ENCODE measurements around the gene AOPEP.

AOPEP gene

DNA sequence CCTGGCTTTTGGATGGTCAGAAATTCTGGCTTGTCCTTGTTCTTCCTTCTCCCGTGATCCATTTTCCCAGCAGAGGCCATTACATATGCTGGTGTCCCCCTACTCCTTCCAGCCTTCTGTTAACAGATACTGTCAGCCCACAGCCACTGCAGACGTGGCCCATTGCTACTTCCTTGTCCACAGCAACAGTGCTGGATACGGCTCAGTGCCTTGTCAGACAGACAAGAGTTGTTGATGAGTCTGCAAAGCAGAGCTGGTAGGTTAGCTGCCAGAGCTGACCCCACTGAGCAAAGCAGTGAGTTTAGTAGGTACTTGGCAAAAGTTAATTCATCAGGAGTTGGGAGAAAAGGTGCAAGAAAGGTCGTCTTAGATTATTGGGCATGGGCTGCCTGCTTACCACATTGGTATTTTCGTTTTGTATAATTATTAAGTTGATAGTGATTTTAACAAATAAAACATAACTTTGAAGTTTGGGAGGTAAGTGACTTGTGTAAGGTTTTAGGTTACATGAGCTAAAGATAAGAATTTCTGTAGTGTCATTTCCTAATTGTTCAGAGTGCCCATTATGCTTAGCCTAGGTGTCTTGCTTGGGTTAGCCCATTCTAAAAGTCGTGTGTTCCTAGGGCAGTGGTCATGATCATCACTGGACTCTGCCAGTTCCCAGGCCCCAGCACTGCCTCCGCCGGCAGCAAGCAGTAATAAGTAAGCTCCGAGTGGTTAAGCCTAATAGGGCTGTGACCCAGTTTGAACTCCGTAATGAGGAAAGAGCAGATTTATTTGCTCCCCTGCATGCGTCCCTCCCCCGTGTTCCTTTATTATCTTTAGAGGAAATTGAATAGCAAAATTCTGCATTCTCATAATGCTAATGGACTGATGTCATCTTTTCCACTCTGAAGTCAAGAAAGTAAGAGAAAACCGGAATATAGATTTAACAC is 299.0 kb downstream of the AOPEP start:
- DNase-seq: no peak

DNA sequence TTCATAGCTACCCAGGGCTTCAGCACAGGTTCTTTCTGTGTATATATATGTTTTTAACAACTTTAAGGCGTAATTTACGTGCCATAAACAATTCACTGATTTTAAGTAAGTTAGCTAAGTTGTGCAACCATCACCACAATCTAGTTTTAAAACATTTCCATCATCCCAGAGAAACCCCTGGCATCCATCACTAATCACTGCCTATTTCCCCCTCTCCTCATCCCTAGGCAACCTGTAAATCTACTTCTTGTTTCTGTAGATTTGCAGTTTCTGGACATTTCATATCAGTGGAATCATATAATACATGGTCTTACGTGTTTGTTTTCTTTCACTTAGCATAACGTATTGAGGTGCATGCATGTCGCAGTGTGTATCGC is 299.6 kb downstream of the AOPEP start:
- DNase-seq: no peak

DNA sequence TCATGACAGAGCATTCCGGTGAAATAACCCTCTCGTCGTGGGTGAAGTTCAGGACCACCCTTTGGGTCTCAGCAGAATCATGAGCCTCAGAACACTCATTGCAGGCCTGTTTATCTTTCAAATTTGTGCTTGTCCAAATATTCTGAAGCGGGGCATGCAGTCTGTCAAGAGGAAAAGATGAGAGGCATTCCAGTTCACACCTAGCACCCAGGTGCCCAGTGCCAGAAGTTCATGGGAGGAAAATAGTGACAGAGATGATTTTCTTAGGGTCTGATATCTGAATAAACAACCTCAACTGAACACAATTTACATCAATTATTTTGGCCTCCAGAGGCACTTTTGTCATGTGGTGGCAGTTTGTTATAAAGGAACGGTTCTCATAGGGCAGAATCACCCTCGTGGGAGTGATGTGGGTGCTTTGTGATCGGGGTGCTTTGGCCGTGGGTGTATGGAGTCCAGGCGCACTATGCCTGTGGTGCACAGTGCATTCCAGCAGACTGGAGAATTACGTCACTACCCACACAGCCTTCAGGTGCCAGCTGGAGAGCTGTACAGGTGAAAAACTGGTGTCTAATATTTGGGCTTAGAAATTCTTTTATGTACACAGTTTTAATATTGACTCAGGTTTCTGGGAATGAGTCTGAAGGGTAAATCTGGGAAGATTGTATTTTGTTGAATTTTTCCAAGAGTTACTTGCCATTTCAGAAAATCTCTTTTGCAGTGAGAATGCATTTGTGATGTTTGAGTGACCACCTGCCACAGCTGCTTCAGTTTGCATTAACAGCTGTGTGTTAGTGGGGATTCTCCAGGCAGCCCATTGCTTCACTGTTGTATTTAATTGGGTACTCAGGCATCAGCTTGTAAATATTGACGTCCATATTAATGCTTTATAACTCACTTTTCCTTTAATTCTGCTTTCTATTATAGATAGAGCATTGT is 301.7 kb downstream of the AOPEP start:
- no peak for DNase-seq

DNA sequence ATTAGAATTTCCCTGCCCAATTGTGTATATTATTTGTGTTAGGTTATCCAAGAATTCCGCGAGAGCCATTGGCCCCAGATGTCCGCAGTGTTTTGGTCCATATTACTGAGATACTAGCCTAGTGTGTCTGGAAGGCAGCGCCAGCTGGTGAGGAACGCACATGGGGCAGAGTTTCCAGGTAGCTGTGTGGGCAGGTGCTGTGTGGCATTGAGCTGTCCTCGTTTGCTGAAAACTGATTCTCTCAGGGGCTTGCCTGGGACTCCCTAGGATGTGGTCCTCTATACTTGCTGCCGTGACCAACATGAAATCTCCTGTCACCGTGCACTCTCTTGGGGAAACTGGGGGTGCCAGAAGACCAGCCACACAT is 302.3 kb downstream of the AOPEP start:
- DNase-seq: no peak

DNA sequence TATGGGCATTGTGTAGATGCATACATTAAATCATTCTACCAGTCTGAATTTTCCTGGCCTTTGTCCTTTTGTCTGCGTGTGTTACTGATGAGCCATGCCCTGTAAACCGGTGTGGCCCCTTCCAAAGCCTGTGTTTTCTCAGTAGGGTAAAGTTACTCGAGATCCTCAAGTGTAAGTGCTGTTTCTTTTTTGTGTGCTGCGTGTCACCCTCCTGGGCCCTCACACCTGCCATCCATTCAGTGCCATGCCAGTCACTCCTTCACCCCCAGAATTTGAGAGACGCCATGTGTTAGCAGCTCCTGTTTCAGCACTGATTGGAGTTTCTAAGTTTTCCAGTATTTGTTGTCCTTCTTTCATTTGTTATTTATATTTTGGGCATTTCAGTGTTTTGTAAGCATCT is 302.8 kb downstream of the AOPEP start:
- DNase-seq: no peak

DNA sequence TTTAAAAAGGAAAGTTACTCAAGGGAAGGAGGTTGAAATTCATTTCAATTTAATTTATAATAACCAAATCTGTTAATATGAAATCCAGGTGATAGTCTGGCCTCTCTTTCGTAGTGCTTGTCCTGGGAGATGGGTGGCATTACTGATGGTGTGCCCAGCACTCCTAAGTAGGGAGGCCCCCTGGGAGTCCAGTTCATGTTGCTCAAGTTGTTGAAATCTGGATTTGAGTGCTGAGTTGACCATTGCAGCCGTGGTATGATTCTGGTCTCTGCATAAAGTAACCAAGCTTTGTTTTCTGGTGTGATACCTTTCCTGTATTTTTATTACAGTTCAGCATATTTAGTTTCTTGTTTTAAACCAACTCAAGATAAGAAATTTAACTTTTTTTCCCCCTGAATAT is 303.2 kb downstream of the AOPEP start:
- DNase-seq: no peak

DNA sequence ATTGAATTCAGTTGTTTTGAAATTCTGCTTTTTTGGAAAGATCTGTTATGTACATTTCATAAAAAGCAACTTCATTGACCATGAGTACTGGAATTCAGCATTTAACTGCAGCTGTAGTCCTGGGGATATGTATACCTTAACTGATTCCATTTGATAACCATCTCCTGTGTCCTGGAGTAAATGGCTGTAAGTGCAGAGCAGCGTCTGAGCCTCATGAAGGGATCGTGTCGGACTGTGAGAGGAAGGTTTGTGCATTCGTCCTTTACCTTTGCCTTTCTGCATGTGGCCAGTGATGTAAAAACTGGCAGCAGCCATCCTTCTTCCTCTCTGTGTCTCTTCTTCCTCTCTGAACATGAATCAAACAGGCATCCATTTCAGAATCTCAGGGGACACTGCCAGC is 303.8 kb downstream of the AOPEP start:
- DNase-seq: no peak

DNA sequence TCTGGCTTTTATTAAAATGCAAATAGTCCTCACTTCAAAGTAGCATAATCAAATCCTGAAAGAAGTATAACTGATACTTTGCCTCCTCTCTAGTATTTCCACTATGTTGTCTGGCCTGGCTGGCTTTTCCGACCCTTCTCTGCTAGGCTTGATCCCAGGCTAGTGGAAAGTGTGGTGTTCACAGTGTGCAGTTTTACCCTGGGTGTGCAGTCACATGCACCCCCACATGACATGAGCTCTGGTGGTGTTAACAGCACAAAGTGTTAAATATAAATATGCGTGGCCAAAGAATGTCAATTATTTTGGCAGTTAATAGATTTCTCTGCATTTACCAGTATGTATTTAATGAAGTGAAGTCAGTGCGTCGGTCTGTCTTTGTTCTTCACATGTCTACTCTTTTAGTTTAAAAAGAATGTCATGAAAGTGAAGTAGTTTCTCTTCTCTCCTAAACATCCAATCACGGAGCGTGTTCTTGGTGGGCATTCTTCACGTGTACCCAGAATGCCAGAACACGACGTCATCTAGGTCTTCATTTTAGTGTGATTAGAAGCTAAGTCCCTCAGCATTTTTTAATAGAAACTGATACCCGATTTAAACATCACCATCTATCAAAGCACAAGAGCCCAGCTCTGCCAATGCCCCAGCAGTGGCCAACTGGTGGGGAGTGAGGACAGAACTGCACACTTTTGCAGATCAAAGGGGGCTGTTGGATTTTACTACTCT is 304.6 kb downstream of the AOPEP start:
- no peak for DNase-seq

DNA sequence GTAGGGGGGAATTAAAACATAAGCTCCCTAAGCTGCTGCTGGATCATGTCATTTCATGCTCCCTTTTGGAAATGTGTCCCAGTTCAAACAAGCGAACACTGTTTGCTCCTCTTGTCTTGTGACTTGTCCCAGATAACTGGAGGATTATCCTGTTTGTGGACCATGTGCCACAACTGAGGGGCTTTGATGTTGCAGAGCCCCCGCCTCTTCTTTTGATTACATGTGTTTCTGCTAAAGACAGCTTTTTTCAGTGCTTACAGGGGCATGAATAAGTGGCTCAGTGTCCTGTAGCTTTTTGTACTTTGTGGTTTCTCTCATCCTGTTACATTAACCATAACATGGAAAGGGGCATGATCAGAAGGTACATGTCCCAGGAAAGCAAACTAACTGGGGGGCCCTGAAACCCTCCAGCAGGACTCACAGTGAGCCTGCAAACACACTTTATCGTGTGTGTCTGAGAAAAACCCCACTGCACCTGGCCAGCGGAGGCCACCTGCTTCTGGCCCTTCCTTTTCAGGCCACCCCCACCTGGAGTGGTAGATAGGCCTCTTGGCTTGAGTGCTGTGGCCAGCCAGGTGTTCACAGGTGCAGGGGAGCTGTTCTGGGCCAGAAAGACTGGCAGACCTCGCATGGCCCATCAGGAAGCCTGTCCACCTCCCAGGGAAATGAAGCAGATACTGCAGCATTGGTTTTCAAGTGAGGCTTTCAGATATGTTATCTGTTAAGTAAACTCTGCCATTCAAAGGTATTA is 305.4 kb downstream of the AOPEP start:
- DNase-seq: no peak

DNA sequence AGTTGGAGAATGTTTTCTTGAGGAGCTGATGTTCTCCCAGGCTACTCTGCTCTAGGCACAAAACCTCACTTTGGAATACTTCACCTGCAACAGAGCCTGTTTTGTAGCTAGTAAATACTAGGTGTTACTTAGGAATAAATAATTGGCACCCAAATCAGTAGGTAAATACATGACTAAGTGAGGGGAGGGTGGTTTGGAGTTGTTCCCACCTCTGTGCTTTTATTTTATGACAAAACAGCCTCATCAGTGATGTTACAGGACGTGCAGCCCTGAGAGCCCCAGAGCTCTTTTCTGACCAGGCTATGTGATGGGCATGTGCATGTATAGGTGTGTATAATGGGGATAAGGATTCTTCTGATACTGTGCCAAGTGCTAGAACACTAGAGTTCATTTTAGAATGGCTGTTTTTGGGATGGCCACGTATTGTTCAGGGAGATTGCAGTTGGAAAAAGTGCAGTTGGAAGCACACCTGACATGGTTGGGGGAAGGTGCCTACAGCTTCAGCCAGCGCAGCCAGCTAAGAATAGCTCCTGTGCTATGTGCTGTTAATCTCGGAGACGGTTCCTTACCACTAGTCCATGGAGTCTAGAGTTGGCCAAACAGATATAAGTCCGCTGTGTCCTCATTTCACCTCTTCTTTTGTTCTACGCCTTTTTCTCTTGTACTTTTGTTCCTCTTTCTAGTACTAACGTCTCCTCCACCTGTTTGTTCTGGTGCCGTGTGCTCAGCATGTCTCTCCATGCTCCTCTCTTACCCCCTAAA is 306.3 kb downstream of the AOPEP start:
- no peak for DNase-seq

DNA sequence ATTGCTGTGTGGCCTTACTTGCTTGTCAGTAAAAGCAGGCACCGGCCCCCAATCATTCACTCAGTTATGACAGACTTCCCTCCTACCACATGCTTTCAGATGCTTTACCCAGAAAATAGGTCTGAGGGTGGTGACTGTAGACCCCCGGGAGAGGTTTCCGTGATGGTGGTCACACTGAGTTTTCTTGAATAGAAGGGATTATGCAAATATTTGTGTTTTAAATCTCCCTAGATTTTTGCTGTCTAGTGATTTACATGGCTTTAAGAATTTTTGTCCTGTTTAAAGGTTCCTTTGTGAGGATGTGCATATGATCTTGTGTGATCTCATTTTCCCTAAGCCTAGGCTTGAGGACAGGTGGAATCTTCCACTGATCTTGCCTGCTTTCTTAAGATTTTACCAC is 309.3 kb downstream of the AOPEP start:
- DNase-seq: no peak

DNA sequence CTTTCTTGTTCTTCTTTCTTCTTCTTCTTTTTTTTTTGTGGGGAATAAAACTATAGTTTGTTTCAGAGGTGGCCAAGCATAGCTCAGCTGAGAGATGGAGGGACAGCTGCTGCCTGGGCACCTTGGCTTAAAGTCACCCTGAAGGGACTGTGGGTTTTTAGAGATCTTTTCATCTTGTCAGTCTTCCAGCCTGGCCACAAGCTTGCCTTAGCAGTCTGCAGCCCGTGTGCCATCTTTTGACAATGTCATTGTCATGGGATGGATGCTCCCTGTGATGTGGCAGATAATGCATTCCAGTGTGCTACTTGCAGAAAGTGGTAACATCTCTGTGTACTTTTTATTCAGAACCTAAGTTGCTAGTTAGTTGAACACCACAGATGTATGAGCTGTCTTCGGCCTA is 310.2 kb downstream of the AOPEP start:
- DNase-seq: no peak

DNA sequence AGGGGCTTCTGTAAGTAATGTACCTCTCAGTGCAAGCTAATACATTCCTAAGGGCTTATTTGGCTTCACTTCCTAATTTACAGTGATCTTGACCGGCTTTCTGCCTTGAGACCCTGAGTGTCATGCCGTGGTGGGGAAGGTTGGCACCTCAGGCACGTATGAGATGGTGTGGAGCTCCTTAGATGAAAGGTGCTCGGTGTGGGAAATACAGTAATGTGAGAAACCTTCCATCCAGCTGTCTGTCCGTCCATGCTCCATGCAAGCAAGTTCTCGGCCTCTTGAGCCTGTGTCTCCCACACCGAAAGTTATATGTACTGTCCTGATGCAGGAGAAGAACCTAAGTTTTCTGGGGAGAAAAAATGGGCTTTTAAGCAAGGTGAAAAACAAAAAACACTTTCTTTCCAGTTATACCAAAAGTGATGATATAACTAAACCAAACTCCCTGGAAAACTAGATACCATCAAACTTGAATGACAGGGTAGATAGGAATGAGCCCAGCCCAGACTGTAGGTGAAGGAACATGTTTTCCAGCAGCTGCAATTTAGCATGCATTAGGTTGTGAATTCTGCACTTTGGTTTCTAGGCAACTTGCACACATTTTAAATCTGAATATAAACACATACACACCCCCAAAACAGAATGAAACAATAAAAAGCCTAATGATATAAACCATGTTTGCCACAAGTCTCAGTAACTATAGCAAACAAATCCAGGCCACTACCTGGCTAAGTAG is 311.5 kb downstream of the AOPEP start:
- DNase-seq: no peak

DNA sequence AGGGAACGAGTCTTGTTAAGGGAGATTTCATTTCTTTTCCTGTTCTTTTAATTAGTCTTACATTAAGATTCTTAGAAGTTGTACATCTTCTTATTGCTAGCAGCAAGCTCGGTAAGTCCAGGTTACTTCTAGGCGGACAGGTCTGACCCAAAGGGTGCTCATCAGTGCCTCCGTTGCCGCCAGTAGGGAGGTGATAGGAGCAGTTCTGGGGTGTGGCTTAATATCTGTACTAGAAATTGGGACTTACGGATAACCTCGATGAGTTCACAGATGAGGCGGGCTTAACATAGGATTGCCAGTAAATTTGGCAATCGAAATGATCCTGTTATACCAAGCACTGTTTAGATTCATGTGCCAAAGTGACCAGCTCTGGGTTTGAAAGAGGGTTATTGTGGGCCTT is 312.2 kb downstream of the AOPEP start:
- no peak for DNase-seq

DNA sequence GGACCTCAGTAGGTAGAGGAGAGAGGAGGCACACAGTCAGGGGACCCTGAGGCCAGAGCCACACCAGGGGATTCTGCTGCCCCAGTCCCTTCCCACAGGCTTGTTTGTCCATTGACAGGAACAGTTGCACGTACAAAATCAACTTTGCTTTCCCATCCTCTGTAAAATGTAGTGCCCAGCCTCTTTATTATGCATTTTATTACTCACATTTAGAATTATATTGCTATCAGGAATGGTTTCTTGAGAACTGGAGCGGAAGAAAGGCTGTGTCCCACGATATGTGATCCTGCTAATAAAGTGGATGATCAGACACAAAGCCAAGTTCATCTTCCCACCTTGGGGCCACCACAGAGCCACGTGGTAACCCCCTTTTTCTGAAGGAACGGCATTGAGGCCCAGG is 313.6 kb downstream of the AOPEP start:
- no peak for DNase-seq

DNA sequence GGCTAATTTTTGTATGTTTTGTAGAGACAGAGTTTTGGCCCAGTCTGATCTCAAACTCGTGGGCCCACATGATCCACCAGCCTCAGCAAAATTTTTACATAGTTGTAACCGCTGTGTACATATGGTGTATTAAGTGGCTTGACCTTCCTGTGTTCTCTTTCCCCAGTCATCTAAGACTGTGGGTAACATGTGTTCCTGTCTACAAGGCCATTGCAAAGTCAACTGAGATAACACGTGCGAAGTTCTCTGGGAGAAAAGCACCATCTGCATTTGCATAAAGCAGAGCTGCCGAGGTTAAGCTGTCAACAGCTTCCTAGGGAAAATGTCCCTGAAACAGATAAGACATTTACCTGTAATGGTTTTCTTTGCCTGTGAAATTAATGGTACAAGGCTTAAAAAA is 317.3 kb downstream of the AOPEP start:
- DNase-seq: no peak

DNA sequence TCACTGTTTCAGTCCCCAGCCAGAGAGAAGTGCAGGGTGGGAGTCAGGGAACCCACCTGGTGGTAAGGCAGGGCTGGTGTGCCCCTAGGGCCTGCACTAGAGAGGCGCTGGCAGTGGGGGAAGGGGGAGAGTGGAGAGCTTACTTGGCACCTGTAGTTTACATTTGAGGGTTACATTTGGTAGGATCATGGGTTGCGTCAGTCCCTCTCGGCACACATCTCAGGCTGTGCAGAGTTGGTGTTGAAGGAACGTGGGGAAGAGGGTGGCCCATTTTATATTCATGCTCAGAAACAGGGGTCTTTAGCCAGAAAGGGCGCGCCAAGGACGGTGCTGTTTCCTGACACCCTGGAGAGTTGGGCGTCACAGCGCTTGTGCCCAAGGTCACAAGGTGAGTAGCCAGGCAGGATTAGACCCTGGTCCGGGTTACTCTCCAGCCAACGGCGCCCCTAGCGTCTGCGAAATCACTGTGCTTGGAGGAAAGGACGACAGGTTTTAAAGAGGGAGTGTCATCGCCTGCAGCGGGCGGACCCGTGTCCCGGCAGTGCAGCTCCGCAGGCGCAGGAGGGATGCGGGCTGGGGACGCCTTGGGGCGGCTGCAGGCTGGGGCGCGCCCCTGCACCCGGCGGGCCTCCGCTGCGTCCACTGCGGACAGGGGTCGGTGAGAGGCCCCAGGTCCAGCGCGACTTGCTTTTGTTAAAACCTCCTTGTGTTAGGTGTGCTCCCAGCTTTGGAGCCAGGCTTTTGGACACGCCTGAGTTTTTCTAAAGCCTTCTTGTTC is 318.4 kb downstream of the AOPEP start:
- no peak for DNase-seq

DNA sequence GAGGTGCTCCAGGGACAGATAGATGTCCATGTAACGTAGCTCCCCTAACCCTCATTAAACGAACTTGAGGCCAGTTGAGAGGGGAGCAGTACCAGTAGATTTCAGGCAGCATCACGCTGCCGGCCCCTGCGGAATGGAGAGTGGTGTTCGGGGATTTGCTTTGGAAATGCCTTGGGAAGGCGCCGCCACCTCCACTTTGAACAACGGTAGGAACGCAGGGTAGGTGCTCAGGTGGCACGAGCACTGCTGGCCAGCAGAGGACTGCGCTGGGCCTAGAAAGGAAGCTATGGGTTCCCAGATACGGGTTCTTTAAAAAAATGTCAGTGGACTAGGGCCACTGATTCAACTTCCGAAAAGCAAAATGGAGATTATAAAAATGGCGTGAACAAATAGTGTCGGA is 319.3 kb downstream of the AOPEP start:
- DNase-seq: no peak

DNA sequence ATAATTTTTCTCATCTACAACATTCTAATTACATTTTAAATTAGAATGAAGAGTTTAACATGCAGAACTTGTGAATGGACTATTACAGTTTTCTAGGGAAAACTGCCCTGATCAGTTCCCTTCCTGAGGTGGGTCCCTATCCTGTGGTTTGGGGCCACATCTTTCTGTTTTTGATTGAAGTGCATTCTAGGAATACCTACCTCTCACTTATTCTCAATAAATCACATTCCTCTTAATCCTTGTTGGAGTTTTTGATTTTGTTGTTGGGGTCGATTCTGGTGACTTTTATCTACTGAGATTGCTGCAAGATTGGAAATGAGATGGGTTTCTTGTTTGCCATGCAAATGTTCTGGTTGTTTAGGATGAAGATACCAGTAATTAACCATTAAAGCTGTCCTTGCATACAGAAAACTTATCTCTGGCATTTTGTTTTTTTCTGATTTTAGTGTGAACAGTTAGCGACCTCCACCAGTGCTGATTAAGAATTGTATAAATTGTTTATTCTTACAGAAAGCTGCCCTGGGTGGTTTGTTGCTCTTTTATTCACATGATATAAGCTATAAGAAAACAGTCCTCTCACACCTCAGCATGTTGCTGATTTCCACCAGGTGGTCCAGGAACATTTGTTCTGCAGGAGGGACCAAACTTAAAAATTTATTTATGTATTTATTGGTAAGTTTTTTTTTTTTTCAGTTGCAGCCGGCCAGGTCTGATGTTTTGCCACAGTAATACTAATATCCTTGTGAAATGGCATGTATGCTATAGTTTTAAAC is 321.1 kb downstream of the AOPEP start:
- no peak for DNase-seq

Data from stimulated activated CD4-positive, alpha-beta T cell treated with anti-CD3 and anti-CD28 coated beads, Interleukin-1b, Interleukin-23, amount 100 ng/mL, for 48 hours (primary cell).